OCI-LY3 (cell line): ENCODE results near the gene MYF6.

Source experiments
- CTCF ChIP-seq: fragments of 200-600, 300-600 bp; sonication (generic); IDR thresholded peaks from 2 replicates; pipeline ENCODE4 v1.5.1; 2014; ENCODE audit warnings: antibody characterized with exemption, low read length, low read depth
- EZH2phosphoT487 ChIP-seq: fragments of 200-600 bp; shearing (Covaris generic); IDR thresholded peaks from 2 replicates; pipeline ENCODE4 v1.6.1; 2018; ENCODE audit warnings: antibody characterized with exemption, mixed run types, low read depth

- TF ChIP-seq CTCF (no peak), EZH2phosphoT487 (no peak)
Measured at GRCh38 chr12:80713419-80713818, 6.0 kb downstream of the MYF6 start.
